ENCODE data around the gene POLR1H. TPM values are rescaled to one million over a fixed set of nuclear protein-coding genes. Genes with fewer than 3 reads are reported as not detected.
A peak's percentile ranks its signal among the peaks of the same experiment; 100 is the strongest.

The POLR1H gene
- total and polyA plus RNA-seq, 7 experiments from 2014 or later, result 27.3 to 128 (median 45.1) TPM

- CTCF ChIA-PET, result interaction anchor here (1.3 to 2.0 kb wide), 3 partner anchors 37 to 413 kb away, joined by 4 to 5 read pairs (median 4); no protein-coding TSS in a partner anchor
- ATAC-seq, result no peak
- peaks cover 10 to 58% (median 47%) of the 10 kb centered on the region in 5 donors for H3K36me3 Mint-ChIP-seq
- H3K9me3 Mint-ChIP-seq, result peaks cover 0 to 7% (median 0%) of the 10 kb centered on the region in 11 donors
- Histone ChIP-seq H3K4me3 (ENCODE audit: low read length) (peak overlapping the region; percentile 94), H3K27ac (ENCODE audit: low read depth, low read length) (peak overlapping the region; percentile 96), H3K4me1 (ENCODE audit: control insufficient read depth in 2 of 2, insufficient read depth in 2 of 2, low read length in 2 of 2) (peaks cover 28 to 33% of the 10 kb centered on the region in 2 donors), H3K9me3 (ENCODE audit: control insufficient read depth in 2 of 3, low read length in 3 of 3) (no peaks in the 10 kb centered on the region), H3K27me3 (ENCODE audit: control insufficient read depth in 2 of 2, insufficient read depth in 2 of 2, low read length in 2 of 2) (no peaks in the 10 kb centered on the region), H3K36me3 (ENCODE audit: control insufficient read depth in 2 of 3, insufficient read depth in 3 of 3, low read length in 3 of 3) (peaks cover 5 to 28% (median 20%) of the 10 kb centered on the region in 3 experiments)
- peak overlapping the region; percentile 87 to 100 (median 98) for H3K4me3 Mint-ChIP-seq
- DNase-seq, result peak in 1 of 9 donors; percentile 24
- POLR2A ChIA-PET, result interaction anchor here (0.5 to 3.7 kb wide), 16 partner anchors 8 to 550 kb away, joined by 3 to 36 read pairs (median 4); partner anchors contain the start of genes TRIM26 and TRIM39
- intact Hi-C loops (cut with micrococcal nuclease), result loop anchor here (1.0 to 10.0 kb wide), 17 partner anchors 9 to 1984 kb away; partner anchors contain the start of genes MRPS18B (in 2 of the 2), PPP1R10 (in 2 of the 2), ABCF1 (in 1 of the 2) and BAG6 (in 1 of the 2)
- peak overlapping the region; percentile 96 to 100 (median 99) for H3K27ac Mint-ChIP-seq
- peaks cover 37 to 78% (median 69%) of the 10 kb centered on the region in 7 donors for H3K4me1 Mint-ChIP-seq
- H3K27me3 Mint-ChIP-seq, result peaks cover 6 to 18% (median 11%) of the 10 kb centered on the region in 5 donors
These were observed 5.0 kb downstream of the POLR1H start for GRCh38 chr6:30066082-30066481.

GRCh38 chr6:30066577-30067459 is 5.8 kb downstream of the POLR1H start, which contains the start of gene PPP1R11:
Gene PPP1R11 (plus strand): TSS chr6:30067198. CDS start chr6:30067411, 213 bp downstream.
- H3K4me1 ChIP-seq (ENCODE audit: control insufficient read depth in 2 of 2, insufficient read depth in 2 of 2, low read length in 2 of 2), result peaks cover 28 to 41% of the 10 kb centered on the region in 2 donors
- DNase-seq (peak; percentile 84 to 100 (median 99)), ATAC-seq (peak; percentile 99)
- H3K27me3 Mint-ChIP-seq, result peaks cover 10 to 22% (median 16%) of the 10 kb centered on the region in 5 donors
- H3K9me3 ChIP-seq (ENCODE audit: control insufficient read depth in 2 of 3, low read length in 3 of 3), result no peaks in the 10 kb centered on the region
- H3K9me3 Mint-ChIP-seq, result peaks cover 0 to 7% (median 0%) of the 10 kb centered on the region in 11 donors
- peak within 1 kb of the TSS; percentile 96 for H3K27ac ChIP-seq (ENCODE audit: low read depth, low read length)
- intact Hi-C loops (cut with micrococcal nuclease), result loop anchor here (1.0 to 10.0 kb wide), 18 partner anchors 8 to 1985 kb away; partner anchors contain the start of genes HLA-A (in 2 of the 2), MRPS18B (in 2 of the 2), PPP1R10 (in 2 of the 2) and TRIM26 (in 2 of the 2)
- peaks cover 43 to 77% (median 71%) of the 10 kb centered on the region in 7 donors for H3K4me1 Mint-ChIP-seq
- POLR2A ChIA-PET, result interaction anchor here (0.5 to 3.7 kb wide), 17 partner anchors 8 to 549 kb away, joined by 3 to 36 read pairs (median 4); partner anchors contain the start of genes TRIM26 and TRIM39
- peaks cover 10 to 55% (median 48%) of the 10 kb centered on the region in 5 donors for H3K36me3 Mint-ChIP-seq
- H3K27ac Mint-ChIP-seq, result peak within 1 kb of the TSS; percentile 96 to 100 (median 99)
- H3K4me3 Mint-ChIP-seq, result peak within 1 kb of the TSS; percentile 87 to 100 (median 98)
- CTCF ChIA-PET, result interaction anchor here (1.3 to 2.0 kb wide), 3 partner anchors 36 to 413 kb away, joined by 4 to 5 read pairs (median 4); no protein-coding TSS in a partner anchor
- H3K36me3 ChIP-seq (ENCODE audit: control insufficient read depth in 2 of 3, insufficient read depth in 3 of 3, low read length in 3 of 3), result peaks cover 5 to 28% (median 20%) of the 10 kb centered on the region in 3 experiments
- H3K4me3 ChIP-seq (ENCODE audit: low read length), result peak within 1 kb of the TSS; percentile 94
- H3K27me3 ChIP-seq (ENCODE audit: control insufficient read depth in 2 of 2, insufficient read depth in 2 of 2, low read length in 2 of 2), result no peaks in the 10 kb centered on the region

- Histone ChIP-seq H3K4me3 (ENCODE audit: low read length) (peak overlapping the region; percentile 94), H3K27ac (ENCODE audit: low read depth, low read length) (peak overlapping the region; percentile 96), H3K4me1 (ENCODE audit: control insufficient read depth in 2 of 2, insufficient read depth in 2 of 2, low read length in 2 of 2) (peaks cover 23 to 38% of the 10 kb centered on the region in 2 donors), H3K36me3 (ENCODE audit: control insufficient read depth in 2 of 3, insufficient read depth in 3 of 3, low read length in 3 of 3) (peaks cover 5 to 28% (median 20%) of the 10 kb centered on the region in 3 experiments), H3K27me3 (ENCODE audit: control insufficient read depth in 2 of 2, insufficient read depth in 2 of 2, low read length in 2 of 2) (no peaks in the 10 kb centered on the region), H3K9me3 (ENCODE audit: control insufficient read depth in 2 of 3, low read length in 3 of 3) (no peaks in the 10 kb centered on the region)
- H3K36me3 Mint-ChIP-seq, result peaks cover 10 to 60% (median 49%) of the 10 kb centered on the region in 5 donors
- peak overlapping the region; percentile 87 to 100 (median 98) for H3K4me3 Mint-ChIP-seq
- H3K27me3 Mint-ChIP-seq, result peaks cover 17 to 30% (median 24%) of the 10 kb centered on the region in 5 donors
- POLR2A ChIA-PET, result interaction anchor here (0.8 to 3.7 kb wide), 3 partner anchors 11 to 146 kb away, joined by 3 to 36 read pairs (median 19); partner anchors contain the start of gene TRIM26
- CTCF ChIA-PET, result no interaction called here
- no peak for ATAC-seq
- H3K27ac Mint-ChIP-seq, result peak overlapping the region; percentile 96 to 100 (median 99)
- intact Hi-C loops (cut with micrococcal nuclease), result loop anchor here (1.0 to 10.0 kb wide), 15 partner anchors 36 to 1985 kb away; partner anchors contain the start of genes HLA-A (in 2 of the 2), MRPS18B (in 2 of the 2), PPP1R10 (in 2 of the 2) and BAG6 (in 1 of the 2)
- DNase-seq, result no peak
- peaks cover 45 to 80% (median 66%) of the 10 kb centered on the region in 7 donors for H3K4me1 Mint-ChIP-seq
- H3K9me3 Mint-ChIP-seq, result peaks cover 0 to 7% (median 0%) of the 10 kb centered on the region in 11 donors
These were observed 6.5 kb downstream of the POLR1H start for GRCh38 chr6:30067460-30068139.

- peaks cover 16 to 46% of the 10 kb centered on the region in 2 donors for H3K4me1 ChIP-seq (ENCODE audit: control insufficient read depth in 2 of 2, insufficient read depth in 2 of 2, low read length in 2 of 2)
- DNase-seq (no peak), ATAC-seq (no peak)
- peak overlapping the region in 1 of 9 donors; percentile 14 for H3K27ac Mint-ChIP-seq
- peak overlapping the region in 9 of 10 donors; percentile 6 to 58 (median 48) for H3K4me3 Mint-ChIP-seq
- H3K9me3 Mint-ChIP-seq, result peaks cover 0 to 10% (median 0%) of the 10 kb centered on the region in 11 donors
- ChIA-PET CTCF (no interaction called here), POLR2A (interaction anchor here (1.0 to 1.8 kb wide), 3 partner anchors 10 to 26 kb away, joined by 3 to 9 read pairs (median 4); partner anchors contain the start of gene POLR1H)
- H3K27ac ChIP-seq (ENCODE audit: low read depth, low read length), result no peak overlapping the region
- peaks cover 31 to 58% (median 55%) of the 10 kb centered on the region in 5 donors for H3K27me3 Mint-ChIP-seq
- peaks cover 10 to 46% (median 41%) of the 10 kb centered on the region in 5 donors for H3K36me3 Mint-ChIP-seq
- no peaks in the 10 kb centered on the region for H3K9me3 ChIP-seq (ENCODE audit: control insufficient read depth in 2 of 3, low read length in 3 of 3)
- H3K36me3 ChIP-seq (ENCODE audit: control insufficient read depth in 2 of 3, insufficient read depth in 3 of 3, low read length in 3 of 3), result peaks cover 0 to 25% (median 7%) of the 10 kb centered on the region in 3 experiments
- intact Hi-C loops (cut with micrococcal nuclease), result no loop called here
- peaks cover 47 to 76% (median 66%) of the 10 kb centered on the region in 7 donors for H3K4me1 Mint-ChIP-seq
- no peak overlapping the region for H3K4me3 ChIP-seq (ENCODE audit: low read length)
- peaks cover 0 to 12% of the 10 kb centered on the region in 2 donors for H3K27me3 ChIP-seq (ENCODE audit: control insufficient read depth in 2 of 2, insufficient read depth in 2 of 2, low read length in 2 of 2)
These were observed 10.2 kb downstream of the POLR1H start for GRCh38 chr6:30071081-30071818.

DNA sequence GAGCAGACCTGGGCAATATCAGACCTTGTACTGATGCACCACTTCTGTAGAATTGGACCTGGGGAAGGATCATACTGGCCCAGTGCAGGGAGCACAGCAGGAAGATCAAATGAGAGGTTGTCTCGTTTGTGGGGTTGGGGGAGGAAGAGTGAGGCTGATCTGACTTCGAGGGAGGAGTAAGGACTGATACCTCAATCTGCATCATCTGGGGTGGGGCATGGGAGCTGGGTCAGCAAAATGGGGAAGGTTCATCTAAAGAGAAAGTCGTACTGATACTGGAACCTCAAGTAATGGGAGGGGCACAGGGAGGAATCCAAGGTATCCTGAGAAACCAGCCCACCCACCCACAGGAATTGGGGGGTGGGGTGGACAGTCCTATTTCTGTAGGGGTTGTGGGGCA is 10.8 kb downstream of the POLR1H start:
- peak overlapping the region in 2 of 9 donors; percentile 13 to 35 for H3K27ac Mint-ChIP-seq
- ChIA-PET CTCF (no interaction called here), POLR2A (interaction anchor here (1.0 to 1.6 kb wide), 2 partner anchors 11 to 25 kb away, joined by 3 to 4 read pairs; partner anchors contain the start of gene POLR1H)
- intact Hi-C loops (cut with micrococcal nuclease), result no loop called here
- peaks cover 10 to 46% (median 41%) of the 10 kb centered on the region in 5 donors for H3K36me3 Mint-ChIP-seq
- no peak for ATAC-seq
- no peak for DNase-seq
- no peaks in the 10 kb centered on the region for H3K9me3 ChIP-seq (ENCODE audit: control insufficient read depth in 2 of 3, low read length in 3 of 3)
- peak overlapping the region in 6 of 10 donors; percentile 3 to 54 (median 40) for H3K4me3 Mint-ChIP-seq
- peaks cover 31 to 64% (median 55%) of the 10 kb centered on the region in 5 donors for H3K27me3 Mint-ChIP-seq
- H3K9me3 Mint-ChIP-seq, result peaks cover 0 to 7% (median 0%) of the 10 kb centered on the region in 11 donors
- peaks cover 17 to 50% of the 10 kb centered on the region in 2 donors for H3K4me1 ChIP-seq (ENCODE audit: control insufficient read depth in 2 of 2, insufficient read depth in 2 of 2, low read length in 2 of 2)
- peaks cover 49 to 76% (median 67%) of the 10 kb centered on the region in 7 donors for H3K4me1 Mint-ChIP-seq
- peaks cover 0 to 25% (median 7%) of the 10 kb centered on the region in 3 experiments for H3K36me3 ChIP-seq (ENCODE audit: control insufficient read depth in 2 of 3, insufficient read depth in 3 of 3, low read length in 3 of 3)
- peaks cover 0 to 12% of the 10 kb centered on the region in 2 donors for H3K27me3 ChIP-seq (ENCODE audit: control insufficient read depth in 2 of 2, insufficient read depth in 2 of 2, low read length in 2 of 2)
- no peak overlapping the region for H3K27ac ChIP-seq (ENCODE audit: low read depth, low read length)
- no peak overlapping the region for H3K4me3 ChIP-seq (ENCODE audit: low read length)
